Mucosa of stomach (tissue), 1 donor: ENCODE measurements around the gene PEX1.
A peak's percentile ranks its signal among the peaks of the same experiment; 100 is the strongest.
"Not testable (repeated sequence)": the region's sequence is repeated elsewhere in the genome, so short reads cannot be mapped to it uniquely, and the experiment has no call there.

Experiments used
- H3K27me3 ChIP-seq: one replicate; pipeline ENCODE4 v1.7.0; 2013; ENCODE audit warnings: mild to moderate bottlenecking, low read length; ENCODE audit not compliant: control insufficient read depth, insufficient read depth
- H3K36me3 ChIP-seq: one replicate; pipeline ENCODE4 v1.7.0; 2013; ENCODE audit warnings: low read length; ENCODE audit not compliant: control insufficient read depth, insufficient read depth
- H3K4me1 ChIP-seq: one replicate; pipeline ENCODE4 v1.7.0; 2013; ENCODE audit warnings: mild to moderate bottlenecking, low read length; ENCODE audit not compliant: control insufficient read depth, insufficient read depth
- H3K4me3 ChIP-seq: one replicate; pipeline ENCODE4 v1.7.0; 2013; ENCODE audit warnings: low read length
- H3K9ac ChIP-seq: one replicate; pipeline ENCODE4 v1.7.0; 2013; ENCODE audit warnings: mild to moderate bottlenecking, low read length, moderate library complexity
- H3K9me3 ChIP-seq: one replicate; pipeline ENCODE4 v1.7.0; 2013; ENCODE audit warnings: mild to moderate bottlenecking, low read length, moderate library complexity; ENCODE audit not compliant: control insufficient read depth
- donor health status: Pancreatic carcinoma.

PEX1 gene

GRCh38 chr7:92448205-92448747, 80.0 kb downstream of the PEX1 start:
- H3K9me3 ChIP-seq = no peaks in the 10 kb centered on the region
- H3K9ac ChIP-seq = peak overlapping the region; percentile 99
- H3K4me1 ChIP-seq = peaks cover 3% of the 10 kb centered on the region
- H3K36me3 ChIP-seq = peaks cover 10% of the 10 kb centered on the region
- H3K27me3 ChIP-seq = no peaks in the 10 kb centered on the region
- H3K4me3 ChIP-seq = peak overlapping the region; percentile 82

- H3K27me3 ChIP-seq = no peaks in the 10 kb centered on the region
- peak within 1 kb of the TSS; percentile 82 for H3K4me3 ChIP-seq
- H3K36me3 ChIP-seq = peaks cover 10% of the 10 kb centered on the region
- peaks cover 3% of the 10 kb centered on the region for H3K4me1 ChIP-seq
- H3K9ac ChIP-seq = peak within 1 kb of the TSS; percentile 99
- H3K9me3 ChIP-seq = no peaks in the 10 kb centered on the region
Measured at GRCh38 chr7:92447345-92448204, 80.7 kb downstream of the PEX1 start, which contains the start of gene GATAD1. TSS of gene GATAD1 (plus strand) at chr7:92447482. CDS start at chr7:92447730, 248 bp downstream.

- H3K36me3 ChIP-seq = peaks cover 10% of the 10 kb centered on the region
- no peaks in the 10 kb centered on the region for H3K9me3 ChIP-seq
- H3K4me3 ChIP-seq = peak overlapping the region; percentile 82
- H3K9ac ChIP-seq = peak overlapping the region; percentile 99
- peaks cover 3% of the 10 kb centered on the region for H3K4me1 ChIP-seq
- no peaks in the 10 kb centered on the region for H3K27me3 ChIP-seq
Measured at GRCh38 chr7:92446869-92447344, 81.4 kb downstream of the PEX1 start.

- H3K27me3 ChIP-seq, H3K36me3 ChIP-seq, H3K9ac ChIP-seq, H3K9me3 ChIP-seq, H3K4me1 ChIP-seq, H3K4me3 ChIP-seq: not testable (repeated sequence)
Measured at GRCh38 chr7:92442720-92443119, 85.6 kb downstream of the PEX1 start.

GRCh38 chr7:92437956-92438491, 90.3 kb downstream of the PEX1 start:
- Histone ChIP-seq H3K4me3 (no peak overlapping the region), H3K27me3 (no peaks in the 10 kb centered on the region), H3K36me3 (no peaks in the 10 kb centered on the region), H3K4me1 (no peaks in the 10 kb centered on the region), H3K9me3 (no peaks in the 10 kb centered on the region), H3K9ac (no peak overlapping the region)
